ENCODE results near the gene TERF2IP. TPM values are rescaled to one million over a fixed set of nuclear protein-coding genes. Genes with fewer than 3 reads are reported as not detected.

The TERF2IP gene
- total RNA-seq, 4 donors from 2014 or later = 48.2 to 77.2 (median 52.7) TPM

DNA sequence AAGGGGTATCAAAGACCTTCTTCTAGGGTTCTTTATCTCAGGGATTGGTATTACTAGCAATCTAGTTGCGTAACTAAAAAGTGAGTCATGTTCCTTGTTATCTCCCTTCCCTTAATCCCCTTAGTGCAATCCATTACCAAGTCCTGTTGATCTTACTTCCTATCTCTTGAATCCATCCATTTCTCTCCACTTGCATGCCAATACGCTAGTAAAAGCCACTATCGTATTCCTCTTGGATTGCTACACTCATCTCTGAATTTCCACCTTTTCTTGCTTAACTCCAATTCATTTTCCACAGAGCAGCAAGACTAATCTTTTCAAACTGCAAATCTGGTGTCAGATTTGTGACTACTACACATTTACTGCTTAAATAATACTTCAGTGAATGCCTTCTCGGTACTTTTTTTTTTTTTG lies 22.6 kb upstream of the TERF2IP start:
- TF ChIP-seq, protein P1, sequence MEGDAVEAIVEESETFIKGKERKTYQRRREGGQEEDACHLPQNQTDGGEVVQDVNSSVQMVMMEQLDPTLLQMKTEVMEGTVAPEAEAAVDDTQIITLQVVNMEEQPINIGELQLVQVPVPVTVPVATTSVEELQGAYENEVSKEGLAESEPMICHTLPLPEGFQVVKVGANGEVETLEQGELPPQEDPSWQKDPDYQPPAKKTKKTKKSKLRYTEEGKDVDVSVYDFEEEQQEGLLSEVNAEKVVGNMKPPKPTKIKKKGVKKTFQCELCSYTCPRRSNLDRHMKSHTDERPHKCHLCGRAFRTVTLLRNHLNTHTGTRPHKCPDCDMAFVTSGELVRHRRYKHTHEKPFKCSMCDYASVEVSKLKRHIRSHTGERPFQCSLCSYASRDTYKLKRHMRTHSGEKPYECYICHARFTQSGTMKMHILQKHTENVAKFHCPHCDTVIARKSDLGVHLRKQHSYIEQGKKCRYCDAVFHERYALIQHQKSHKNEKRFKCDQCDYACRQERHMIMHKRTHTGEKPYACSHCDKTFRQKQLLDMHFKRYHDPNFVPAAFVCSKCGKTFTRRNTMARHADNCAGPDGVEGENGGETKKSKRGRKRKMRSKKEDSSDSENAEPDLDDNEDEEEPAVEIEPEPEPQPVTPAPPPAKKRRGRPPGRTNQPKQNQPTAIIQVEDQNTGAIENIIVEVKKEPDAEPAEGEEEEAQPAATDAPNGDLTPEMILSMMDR (IDR thresholded peaks at IDR 0.05) = no peak
- DNase-seq (ENCODE audit: low spot score) (no peak), ATAC-seq (ENCODE audit: low FRiP score) (peak; percentile 24)

DNA sequence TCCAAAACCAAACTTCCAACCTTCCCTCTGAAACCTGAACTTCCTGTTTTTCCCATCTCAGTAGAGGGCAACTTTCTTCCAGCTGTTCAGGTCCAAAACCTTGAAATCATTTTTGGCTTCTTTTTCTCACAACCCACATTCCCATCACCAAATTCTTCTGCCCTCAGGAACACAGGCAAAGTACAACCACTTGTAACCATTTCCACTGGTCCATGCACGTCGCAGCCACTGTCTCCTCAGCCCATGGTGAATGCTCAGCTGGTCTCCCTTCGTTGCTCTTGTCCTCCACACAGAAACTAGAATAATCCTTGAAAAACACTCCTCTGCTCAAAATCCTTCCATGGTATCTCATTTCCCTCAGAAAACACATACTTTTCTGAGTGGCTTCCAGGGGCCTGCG lies 20.8 kb upstream of the TERF2IP start:
- TF ChIP-seq, protein P1 (IDR thresholded peaks at IDR 0.05) = no peak
- no peak for ATAC-seq (ENCODE audit: low FRiP score)
- DNase-seq (ENCODE audit: low spot score) = no peak

DNA sequence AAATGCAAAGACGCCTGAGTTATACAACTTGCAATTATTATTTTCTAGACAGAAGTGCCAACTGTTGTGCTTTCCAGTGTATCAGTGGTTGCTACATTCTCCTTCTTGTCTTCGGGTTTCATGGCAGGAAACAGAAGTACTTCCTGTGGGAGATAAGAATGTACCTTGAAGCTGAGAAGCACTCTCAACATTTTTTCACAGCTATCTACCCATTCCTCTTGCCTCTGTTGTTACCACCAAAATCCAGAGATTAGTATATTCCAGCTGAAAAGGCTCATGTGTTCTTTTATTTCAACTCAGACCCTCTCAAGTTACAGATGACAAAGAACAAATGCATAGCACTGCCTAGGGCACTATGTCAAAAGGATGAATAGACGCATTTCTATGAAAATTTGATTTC lies 19.7 kb upstream of the TERF2IP start:
- ATAC-seq (ENCODE audit: low FRiP score) (no peak), DNase-seq (ENCODE audit: low spot score) (no peak)
- TF ChIP-seq, protein P1 (IDR thresholded peaks at IDR 0.05) = no peak

DNA sequence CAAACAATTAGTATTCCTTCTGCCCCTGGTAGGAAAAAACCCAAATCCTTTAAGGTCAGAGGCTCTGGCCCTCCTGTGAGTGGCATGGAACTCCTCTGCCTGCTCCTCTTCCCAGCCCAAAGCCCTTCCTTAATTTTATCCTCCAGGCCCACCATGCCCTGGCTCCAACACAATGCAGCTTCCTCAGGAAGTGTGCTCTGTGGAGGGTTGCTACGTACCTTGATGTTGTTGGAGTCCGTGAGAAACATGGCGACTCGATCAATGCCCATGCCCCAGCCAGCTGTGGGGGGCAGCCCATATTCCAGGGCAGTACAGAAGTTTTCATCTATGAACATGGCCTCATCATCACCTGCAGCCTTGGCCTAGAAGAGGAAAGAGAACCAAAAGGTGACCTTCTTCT lies 19.2 kb upstream of the TERF2IP start:
- ATAC-seq (ENCODE audit: low FRiP score) (no peak), DNase-seq (ENCODE audit: low spot score) (no peak)
- TF ChIP-seq, protein P1 (IDR thresholded peaks at IDR 0.05) = no peak

DNA sequence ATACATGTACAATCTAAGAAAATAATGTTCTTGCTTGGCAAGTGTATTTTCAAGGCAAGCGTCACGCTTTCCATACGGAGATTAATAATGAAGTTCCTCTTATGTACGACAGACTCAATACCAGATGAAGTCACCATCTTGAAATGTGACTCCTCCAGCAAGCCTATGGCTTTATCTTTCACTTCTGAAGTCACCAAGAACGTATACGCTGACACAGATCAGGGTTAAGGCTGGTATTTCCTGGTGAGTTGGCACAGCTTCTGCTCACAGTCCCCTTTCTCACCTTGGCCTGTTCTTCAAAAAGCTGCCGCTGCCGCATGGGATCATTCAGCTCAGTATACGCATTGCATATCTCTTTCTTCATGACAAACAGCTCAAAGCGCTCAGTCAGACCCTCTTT lies 18.4 kb upstream of the TERF2IP start:
- TF ChIP-seq, protein P1 (IDR thresholded peaks at IDR 0.05) = no peak
- ATAC-seq (ENCODE audit: low FRiP score) (no peak), DNase-seq (ENCODE audit: low spot score) (no peak)

DNA sequence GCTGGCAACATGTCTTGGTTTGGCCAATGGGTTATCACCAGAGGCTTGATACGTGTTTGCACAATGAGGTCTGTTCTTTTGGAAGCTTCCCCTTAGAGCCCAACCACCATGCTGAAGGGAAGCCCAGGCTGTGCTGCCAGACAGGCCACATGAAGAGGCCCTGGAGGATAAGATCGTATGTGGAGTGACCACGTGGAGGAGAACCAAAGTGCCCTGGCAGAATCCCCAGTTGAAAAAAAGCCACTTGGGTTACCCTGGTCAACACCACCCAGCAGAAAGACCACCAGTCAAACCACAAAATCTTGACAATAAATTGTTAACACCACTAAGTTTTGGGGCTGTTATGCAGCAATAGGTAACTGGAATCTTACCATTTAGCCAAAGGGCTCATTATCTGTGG lies 17.5 kb upstream of the TERF2IP start:
- DNase-seq (ENCODE audit: low spot score) (no peak), ATAC-seq (ENCODE audit: low FRiP score) (no peak)
- TF ChIP-seq, protein P1 (IDR thresholded peaks at IDR 0.05) = no peak

DNA sequence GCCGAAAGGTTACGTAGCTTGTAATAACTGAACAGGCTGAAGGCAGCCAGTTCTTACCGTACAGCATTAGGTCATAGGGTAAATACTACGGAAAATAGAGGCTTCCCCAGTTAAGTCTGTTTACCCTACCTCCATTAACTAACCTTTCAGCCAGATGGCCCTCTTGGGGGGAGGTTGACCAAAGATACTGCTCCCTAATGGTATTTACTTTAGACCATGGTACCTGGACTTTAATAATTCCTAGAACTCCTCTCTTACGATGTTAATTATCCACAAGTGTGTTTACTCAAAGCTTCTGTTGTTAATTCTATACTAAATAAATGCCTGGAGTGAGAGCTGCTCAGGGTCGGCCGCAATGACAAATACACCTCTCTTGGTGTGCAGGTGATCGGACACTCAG lies 14.7 kb upstream of the TERF2IP start:
- no peak for DNase-seq (ENCODE audit: low spot score)
- ATAC-seq (ENCODE audit: low FRiP score) = no peak
- TF ChIP-seq, protein P1 (IDR thresholded peaks at IDR 0.05) = no peak

Data from omental fat pad (tissue), 4 donors.